ENCODE measurements around the gene DCAKD.

DCAKD gene

GRCh38 chr17:45011767-45012166 is 39.7 kb downstream of the DCAKD start:
- H3K27ac ChIP-seq: no peak overlapping the region
- H3K4me3 ChIP-seq: no peak overlapping the region

GRCh38 chr17:45009676-45010467 is 41.6 kb downstream of the DCAKD start:
- no peak overlapping the region for H3K27ac ChIP-seq
- no peak overlapping the region for H3K4me3 ChIP-seq

- no peak overlapping the region for H3K27ac ChIP-seq
- no peak overlapping the region for H3K4me3 ChIP-seq
Observed at GRCh38 chr17:45008216-45008615, 43.2 kb downstream of the DCAKD start.

GRCh38 chr17:45006927-45007461 is 44.4 kb downstream of the DCAKD start:
- no peak overlapping the region for H3K4me3 ChIP-seq
- H3K27ac ChIP-seq: no peak overlapping the region

- no peak overlapping the region for H3K27ac ChIP-seq
- H3K4me3 ChIP-seq: no peak overlapping the region
Observed at GRCh38 chr17:45005700-45006099, 45.7 kb downstream of the DCAKD start.

- no peak overlapping the region for H3K27ac ChIP-seq
- no peak overlapping the region for H3K4me3 ChIP-seq
Observed at GRCh38 chr17:45004388-45004787, 47.0 kb downstream of the DCAKD start.

- no peak overlapping the region for H3K4me3 ChIP-seq
Observed at GRCh38 chr17:45003877-45004276, 47.6 kb downstream of the DCAKD start.

GRCh38 chr17:45001310-45001709 is 50.1 kb downstream of the DCAKD start:
- no peak overlapping the region for H3K27ac ChIP-seq
- no peak overlapping the region for H3K4me3 ChIP-seq

More at GRCh38 chr17:45003877-45004276, 47.6 kb downstream of the DCAKD start:
- H3K27ac ChIP-seq: no peak overlapping the region

- H3K4me3 ChIP-seq: no peak overlapping the region
- no peak overlapping the region for H3K27ac ChIP-seq
Observed at GRCh38 chr17:44999433-44999832, 52.0 kb downstream of the DCAKD start.

GRCh38 chr17:44998646-44999045 is 52.8 kb downstream of the DCAKD start:
- Histone ChIP-seq H3K27ac (no peak overlapping the region), H3K4me3 (no peak overlapping the region)

GRCh38 chr17:44997733-44998520 is 53.5 kb downstream of the DCAKD start:
- no peak overlapping the region for H3K27ac ChIP-seq

GRCh38 chr17:44996304-44996703 is 55.1 kb downstream of the DCAKD start:
- no peak overlapping the region for H3K27ac ChIP-seq
- no peak overlapping the region for H3K4me3 ChIP-seq

More at GRCh38 chr17:44997733-44998520, 53.5 kb downstream of the DCAKD start:
- H3K4me3 ChIP-seq: no peak overlapping the region

- Histone ChIP-seq H3K27ac (no peak overlapping the region), H3K4me3 (no peak overlapping the region)
Observed at GRCh38 chr17:44995436-44996001, 55.9 kb downstream of the DCAKD start.

GRCh38 chr17:44992242-44992939 is 59.0 kb downstream of the DCAKD start:
- H3K4me3 ChIP-seq: no peak overlapping the region

GRCh38 chr17:44990994-44991393 is 60.4 kb downstream of the DCAKD start:
- H3K27ac ChIP-seq: no peak overlapping the region

More at GRCh38 chr17:44992242-44992939, 59.0 kb downstream of the DCAKD start:
- H3K27ac ChIP-seq: no peak overlapping the region

GRCh38 chr17:44989552-44990138 is 61.8 kb downstream of the DCAKD start:
- Histone ChIP-seq H3K4me3 (no peak overlapping the region), H3K27ac (no peak overlapping the region)

More at GRCh38 chr17:44990994-44991393, 60.4 kb downstream of the DCAKD start:
- no peak overlapping the region for H3K4me3 ChIP-seq

- H3K27ac ChIP-seq: no peak overlapping the region
- no peak overlapping the region for H3K4me3 ChIP-seq
Observed at GRCh38 chr17:44988044-44988942, 63.1 kb downstream of the DCAKD start.

GRCh38 chr17:44983563-44983962 is 67.9 kb downstream of the DCAKD start:
- H3K27ac ChIP-seq: no peak overlapping the region
- H3K4me3 ChIP-seq: no peak overlapping the region

Measured in skin epidermis (tissue), 12 donors.